ENCODE results near the gene SLC38A6.

The SLC38A6 gene

GRCh38 chr14:61033054-61033453, 52.0 kb downstream of the SLC38A6 start:
- Histone ChIP-seq H3K27me3 (ENCODE audit: control insufficient read depth in 1 of 2, insufficient read depth in 2 of 2, low read length in 2 of 2) (no peaks in the 10 kb centered on the region), H3K36me3 (ENCODE audit: insufficient read depth, low read length) (no peaks in the 10 kb centered on the region), H3K9ac (ENCODE audit: low read length) (no peak overlapping the region), H3K27ac (ENCODE audit: low read depth, low read length) (no peak overlapping the region), H3K4me1 (ENCODE audit: insufficient read depth, low read length) (no peaks in the 10 kb centered on the region), H3K9me3 (ENCODE audit: low read length) (no peaks in the 10 kb centered on the region), H3K4me3 (ENCODE audit: low read depth in 1 of 2, low read length in 2 of 2) (no peak overlapping the region)

- Histone ChIP-seq H3K9ac (ENCODE audit: low read length) (no peak overlapping the region), H3K9me3 (ENCODE audit: low read length) (no peaks in the 10 kb centered on the region), H3K27me3 (ENCODE audit: control insufficient read depth in 1 of 2, insufficient read depth in 2 of 2, low read length in 2 of 2) (no peaks in the 10 kb centered on the region), H3K4me1 (ENCODE audit: insufficient read depth, low read length) (no peaks in the 10 kb centered on the region), H3K36me3 (ENCODE audit: insufficient read depth, low read length) (no peaks in the 10 kb centered on the region), H3K27ac (ENCODE audit: low read depth, low read length) (no peak overlapping the region), H3K4me3 (ENCODE audit: low read depth in 1 of 2, low read length in 2 of 2) (no peak overlapping the region)
Observed at GRCh38 chr14:61033855-61034254, 52.8 kb downstream of the SLC38A6 start.

GRCh38 chr14:61034416-61035120, 53.5 kb downstream of the SLC38A6 start:
- Histone ChIP-seq H3K4me3 (ENCODE audit: low read depth in 1 of 2, low read length in 2 of 2) (no peak overlapping the region), H3K9ac (ENCODE audit: low read length) (no peak overlapping the region), H3K4me1 (ENCODE audit: insufficient read depth, low read length) (no peaks in the 10 kb centered on the region), H3K36me3 (ENCODE audit: insufficient read depth, low read length) (no peaks in the 10 kb centered on the region), H3K27ac (ENCODE audit: low read depth, low read length) (no peak overlapping the region), H3K9me3 (ENCODE audit: low read length) (no peaks in the 10 kb centered on the region), H3K27me3 (ENCODE audit: control insufficient read depth in 1 of 2, insufficient read depth in 2 of 2, low read length in 2 of 2) (no peaks in the 10 kb centered on the region)

GRCh38 chr14:61037215-61037614, 56.2 kb downstream of the SLC38A6 start:
- Histone ChIP-seq H3K27ac (ENCODE audit: low read depth, low read length) (no peak overlapping the region), H3K4me3 (ENCODE audit: low read depth in 1 of 2, low read length in 2 of 2) (no peak overlapping the region), H3K9me3 (ENCODE audit: low read length) (no peaks in the 10 kb centered on the region), H3K36me3 (ENCODE audit: insufficient read depth, low read length) (no peaks in the 10 kb centered on the region), H3K9ac (ENCODE audit: low read length) (no peak overlapping the region), H3K4me1 (ENCODE audit: insufficient read depth, low read length) (no peaks in the 10 kb centered on the region), H3K27me3 (ENCODE audit: control insufficient read depth in 1 of 2, insufficient read depth in 2 of 2, low read length in 2 of 2) (no peaks in the 10 kb centered on the region)

GRCh38 chr14:61041704-61042103, 60.7 kb downstream of the SLC38A6 start:
- H3K27me3 ChIP-seq (ENCODE audit: control insufficient read depth in 1 of 2, insufficient read depth in 2 of 2, low read length in 2 of 2), result no peaks in the 10 kb centered on the region
- no peaks in the 10 kb centered on the region for H3K4me1 ChIP-seq (ENCODE audit: insufficient read depth, low read length)
- H3K36me3 ChIP-seq (ENCODE audit: insufficient read depth, low read length), result no peaks in the 10 kb centered on the region
- no peaks in the 10 kb centered on the region for H3K9me3 ChIP-seq (ENCODE audit: low read length)
- H3K27ac ChIP-seq (ENCODE audit: low read depth, low read length), result no peak overlapping the region
- no peak overlapping the region for H3K4me3 ChIP-seq (ENCODE audit: low read depth in 1 of 2, low read length in 2 of 2)
- H3K9ac ChIP-seq (ENCODE audit: low read length), result no peak overlapping the region

- Histone ChIP-seq H3K4me3 (ENCODE audit: low read depth in 1 of 2, low read length in 2 of 2) (no peak overlapping the region), H3K4me1 (ENCODE audit: insufficient read depth, low read length) (no peaks in the 10 kb centered on the region), H3K36me3 (ENCODE audit: insufficient read depth, low read length) (no peaks in the 10 kb centered on the region), H3K27ac (ENCODE audit: low read depth, low read length) (no peak overlapping the region), H3K9me3 (ENCODE audit: low read length) (no peaks in the 10 kb centered on the region), H3K9ac (ENCODE audit: low read length) (no peak overlapping the region), H3K27me3 (ENCODE audit: control insufficient read depth in 1 of 2, insufficient read depth in 2 of 2, low read length in 2 of 2) (no peaks in the 10 kb centered on the region)
Observed at GRCh38 chr14:61042220-61042619, 61.2 kb downstream of the SLC38A6 start.

- Histone ChIP-seq H3K4me3 (ENCODE audit: low read depth in 1 of 2, low read length in 2 of 2) (no peak overlapping the region), H3K27me3 (ENCODE audit: control insufficient read depth in 1 of 2, insufficient read depth in 2 of 2, low read length in 2 of 2) (no peaks in the 10 kb centered on the region), H3K9ac (ENCODE audit: low read length) (no peak overlapping the region), H3K4me1 (ENCODE audit: insufficient read depth, low read length) (no peaks in the 10 kb centered on the region), H3K27ac (ENCODE audit: low read depth, low read length) (no peak overlapping the region), H3K9me3 (ENCODE audit: low read length) (no peaks in the 10 kb centered on the region), H3K36me3 (ENCODE audit: insufficient read depth, low read length) (no peaks in the 10 kb centered on the region)
Observed at GRCh38 chr14:61043506-61043905, 62.5 kb downstream of the SLC38A6 start.

GRCh38 chr14:61047021-61047420, 66.0 kb downstream of the SLC38A6 start:
- no peak overlapping the region for H3K27ac ChIP-seq (ENCODE audit: low read depth, low read length)
- H3K4me1 ChIP-seq (ENCODE audit: insufficient read depth, low read length), result no peaks in the 10 kb centered on the region
- no peak overlapping the region for H3K4me3 ChIP-seq (ENCODE audit: low read depth in 1 of 2, low read length in 2 of 2)
- no peaks in the 10 kb centered on the region for H3K27me3 ChIP-seq (ENCODE audit: control insufficient read depth in 1 of 2, insufficient read depth in 2 of 2, low read length in 2 of 2)
- H3K9me3 ChIP-seq (ENCODE audit: low read length), result no peaks in the 10 kb centered on the region
- H3K36me3 ChIP-seq (ENCODE audit: insufficient read depth, low read length), result no peaks in the 10 kb centered on the region
- no peak overlapping the region for H3K9ac ChIP-seq (ENCODE audit: low read length)

GRCh38 chr14:61048640-61049039, 67.6 kb downstream of the SLC38A6 start:
- Histone ChIP-seq H3K9me3 (ENCODE audit: low read length) (no peaks in the 10 kb centered on the region), H3K9ac (ENCODE audit: low read length) (no peak overlapping the region), H3K27me3 (ENCODE audit: control insufficient read depth in 1 of 2, insufficient read depth in 2 of 2, low read length in 2 of 2) (no peaks in the 10 kb centered on the region), H3K4me1 (ENCODE audit: insufficient read depth, low read length) (no peaks in the 10 kb centered on the region), H3K36me3 (ENCODE audit: insufficient read depth, low read length) (no peaks in the 10 kb centered on the region), H3K27ac (ENCODE audit: low read depth, low read length) (no peak overlapping the region), H3K4me3 (ENCODE audit: low read depth in 1 of 2, low read length in 2 of 2) (no peak overlapping the region)

- Histone ChIP-seq H3K4me3 (ENCODE audit: low read depth in 1 of 2, low read length in 2 of 2) (no peak overlapping the region), H3K9ac (ENCODE audit: low read length) (no peak overlapping the region), H3K9me3 (ENCODE audit: low read length) (no peaks in the 10 kb centered on the region), H3K4me1 (ENCODE audit: insufficient read depth, low read length) (no peaks in the 10 kb centered on the region), H3K36me3 (ENCODE audit: insufficient read depth, low read length) (no peaks in the 10 kb centered on the region), H3K27me3 (ENCODE audit: control insufficient read depth in 1 of 2, insufficient read depth in 2 of 2, low read length in 2 of 2) (no peaks in the 10 kb centered on the region), H3K27ac (ENCODE audit: low read depth, low read length) (no peak overlapping the region)
Observed at GRCh38 chr14:61050417-61050816, 69.4 kb downstream of the SLC38A6 start.

- Histone ChIP-seq H3K27me3 (ENCODE audit: control insufficient read depth in 1 of 2, insufficient read depth in 2 of 2, low read length in 2 of 2) (no peaks in the 10 kb centered on the region), H3K4me1 (ENCODE audit: insufficient read depth, low read length) (no peaks in the 10 kb centered on the region)
Observed at GRCh38 chr14:61051051-61051450, 70.0 kb downstream of the SLC38A6 start.

GRCh38 chr14:61051621-61052020, 70.6 kb downstream of the SLC38A6 start:
- no peaks in the 10 kb centered on the region for H3K9me3 ChIP-seq (ENCODE audit: low read length)
- H3K27me3 ChIP-seq (ENCODE audit: control insufficient read depth in 1 of 2, insufficient read depth in 2 of 2, low read length in 2 of 2), result no peaks in the 10 kb centered on the region
- H3K4me3 ChIP-seq (ENCODE audit: low read depth in 1 of 2, low read length in 2 of 2), result no peak overlapping the region
- H3K27ac ChIP-seq (ENCODE audit: low read depth, low read length), result no peak overlapping the region
- no peaks in the 10 kb centered on the region for H3K4me1 ChIP-seq (ENCODE audit: insufficient read depth, low read length)
- H3K9ac ChIP-seq (ENCODE audit: low read length), result no peak overlapping the region
- H3K36me3 ChIP-seq (ENCODE audit: insufficient read depth, low read length), result no peaks in the 10 kb centered on the region

More at GRCh38 chr14:61051051-61051450, 70.0 kb downstream of the SLC38A6 start:
- Histone ChIP-seq H3K9ac (ENCODE audit: low read length) (no peak overlapping the region), H3K27ac (ENCODE audit: low read depth, low read length) (no peak overlapping the region), H3K36me3 (ENCODE audit: insufficient read depth, low read length) (no peaks in the 10 kb centered on the region), H3K4me3 (ENCODE audit: low read depth in 1 of 2, low read length in 2 of 2) (no peak overlapping the region), H3K9me3 (ENCODE audit: low read length) (no peaks in the 10 kb centered on the region)
